G401.6 (cell line): ENCODE results near the gene B3GAT3.
"Not testable (repeated sequence)": the region's sequence is repeated elsewhere in the genome, so short reads cannot be mapped to it uniquely, and the experiment has no call there.

Source experiments
- FAIRE-seq: peaks from 2 replicates; lab custom pipeline; 2012; peaks lifted over from hg19 to GRCh38; lab: Jason Lieb, UNC

The B3GAT3 gene

DNA sequence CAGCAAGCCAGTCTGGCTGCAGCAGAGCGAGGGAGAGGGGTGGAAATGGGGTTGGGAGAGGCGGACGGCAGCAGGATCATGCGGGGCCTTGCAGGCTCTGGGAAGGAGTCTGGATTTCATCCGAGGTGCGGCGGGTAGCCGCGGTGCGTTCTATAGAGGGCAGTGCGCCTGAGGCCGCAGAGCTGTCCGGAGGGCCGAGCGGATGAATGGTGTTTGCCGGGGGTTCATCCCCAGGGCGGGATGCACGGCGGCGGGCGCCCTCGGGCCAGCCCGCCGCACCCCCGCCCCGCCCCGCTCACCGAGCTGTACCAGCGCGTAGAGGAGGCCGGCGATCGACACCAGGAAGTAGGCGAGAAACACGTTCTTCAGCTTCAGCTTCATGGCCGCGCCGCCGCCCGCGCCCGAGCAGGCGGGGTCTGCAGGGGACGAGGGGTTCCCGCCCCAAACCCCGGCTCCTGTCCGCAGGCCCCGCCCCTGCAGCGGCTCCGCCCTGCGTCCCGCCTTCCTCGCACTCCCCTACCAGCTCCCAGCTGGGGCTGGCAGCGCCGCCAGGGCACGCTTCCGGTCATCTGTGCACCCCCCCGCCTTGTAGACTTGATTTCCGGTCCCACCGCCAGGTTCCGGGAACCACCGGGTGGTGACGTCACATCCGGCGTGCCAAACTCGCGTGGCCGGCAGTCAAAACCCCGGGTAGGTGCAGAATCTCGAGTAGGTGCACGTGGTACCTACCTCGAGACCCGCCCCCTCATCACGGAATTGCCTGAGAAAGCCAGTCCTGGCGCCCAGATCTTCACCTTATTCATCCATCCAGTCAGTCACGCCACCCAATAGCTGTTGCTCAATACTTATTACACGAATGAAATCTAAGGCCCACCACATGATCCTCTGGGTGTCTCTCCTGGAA, at the start of gene B3GAT3:
Gene B3GAT3 (minus strand): TSS at position 420 of the 904 bp plus-strand sequence. CDS start 39 bp downstream, at position 381.
- peak; percentile 95 for FAIRE-seq

- FAIRE-seq: no peak
Observed at GRCh38 chr11:62671236-62671607, 49.4 kb upstream of the B3GAT3 start.

GRCh38 chr11:62669420-62670161, 47.8 kb upstream of the B3GAT3 start:
- FAIRE-seq: no peak

- FAIRE-seq: no peak
Observed at GRCh38 chr11:62667460-62667859, 45.7 kb upstream of the B3GAT3 start.

GRCh38 chr11:62666259-62666926, 44.6 kb upstream of the B3GAT3 start:
- no peak for FAIRE-seq

DNA sequence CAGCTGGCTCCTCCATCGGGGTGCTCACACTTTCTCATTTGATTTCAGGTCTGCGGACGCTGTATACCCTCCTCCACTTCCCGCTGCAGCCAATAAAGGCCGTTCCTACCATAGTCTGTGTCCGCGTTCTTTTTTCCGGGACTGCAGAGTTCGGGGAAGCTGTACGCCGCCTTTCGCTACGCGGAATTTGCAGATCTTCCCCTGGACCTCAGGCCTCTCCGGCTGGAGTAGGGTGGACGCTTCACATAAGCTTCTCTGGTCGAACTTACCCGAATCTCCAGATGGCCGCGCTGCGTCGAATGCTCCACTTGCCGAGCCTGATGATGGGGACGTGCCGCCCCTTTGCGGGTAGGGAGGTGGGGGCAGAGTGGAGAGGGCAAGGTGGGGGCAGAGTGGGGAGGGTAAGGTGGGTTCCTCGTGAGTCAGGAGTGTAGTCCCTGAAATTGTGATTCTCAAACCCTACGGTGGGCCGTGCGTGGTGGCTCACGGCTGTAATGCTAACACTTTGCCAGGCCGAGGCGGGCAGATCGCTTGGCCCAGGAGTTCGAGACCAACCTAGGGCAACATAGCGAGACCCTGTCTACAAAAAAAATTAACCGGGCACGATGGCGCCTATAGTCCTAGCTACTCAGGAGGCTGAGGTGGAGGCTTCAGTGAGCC, 43.9 kb upstream of the B3GAT3 start:
- no peak for FAIRE-seq

- FAIRE-seq: peak; percentile 82
Observed at GRCh38 chr11:62665075-62665598, 43.4 kb upstream of the B3GAT3 start, which contains the start of the genes C11orf98 and CSKMT. C11orf98 (minus strand) TSS chr11:62665210; CDS start chr11:62665169, 41 bp downstream. CSKMT (plus strand) TSS chr11:62665312; CDS start chr11:62665880, 568 bp downstream.

- no peak for FAIRE-seq
Observed at GRCh38 chr11:62664405-62665074, 42.8 kb upstream of the B3GAT3 start.

GRCh38 chr11:62656796-62657429, 35.1 kb upstream of the B3GAT3 start:
- no peak for FAIRE-seq

- FAIRE-seq: no peak
Observed at GRCh38 chr11:62654297-62654696, 32.5 kb upstream of the B3GAT3 start.

GRCh38 chr11:62652161-62653006, 30.6 kb upstream of the B3GAT3 start:
- FAIRE-seq: no peak

DNA sequence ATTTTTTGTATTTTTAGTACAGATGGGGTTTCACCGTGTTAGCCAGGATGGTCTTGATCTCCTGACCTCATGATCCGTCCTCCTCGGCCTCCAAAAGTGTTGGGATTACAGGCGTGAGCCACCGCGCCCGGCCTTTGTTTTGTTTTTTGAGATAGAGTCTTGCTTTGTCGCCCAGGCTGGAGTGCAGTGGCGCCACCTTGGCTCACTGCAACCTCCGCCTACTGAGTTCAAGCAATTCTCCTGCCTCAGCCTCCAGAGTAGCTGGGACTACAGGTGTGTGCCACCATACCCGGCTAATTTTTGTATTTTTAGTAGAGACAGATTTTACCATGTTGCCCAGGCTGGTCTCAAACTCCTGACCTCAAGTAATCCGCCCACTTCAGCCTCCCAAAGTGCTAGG, 28.5 kb upstream of the B3GAT3 start:
- FAIRE-seq: not testable (repeated sequence)

GRCh38 chr11:62649486-62649885, 27.7 kb upstream of the B3GAT3 start:
- FAIRE-seq: no peak

DNA sequence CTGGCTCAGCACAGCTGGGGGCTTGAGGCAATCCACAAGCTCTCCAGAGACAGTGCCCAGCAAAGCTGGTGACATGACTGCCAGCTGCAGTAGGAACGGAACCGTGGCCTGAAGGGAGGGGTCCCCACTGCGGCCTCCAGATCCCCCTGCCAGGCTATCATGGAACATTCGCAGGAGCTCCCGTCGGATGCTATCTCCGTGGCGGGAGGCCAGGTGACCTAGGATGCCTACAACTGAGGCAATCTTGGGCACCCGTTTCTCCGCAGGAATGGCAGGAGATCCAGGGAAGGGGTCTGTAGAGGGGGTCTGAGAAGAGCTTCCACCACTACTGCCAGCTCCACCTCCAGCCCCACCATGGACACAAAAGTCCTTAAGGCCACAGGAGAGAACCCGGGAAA, 27.2 kb upstream of the B3GAT3 start:
- FAIRE-seq: no peak

GRCh38 chr11:62648185-62648966, 26.6 kb upstream of the B3GAT3 start:
- no peak for FAIRE-seq

DNA sequence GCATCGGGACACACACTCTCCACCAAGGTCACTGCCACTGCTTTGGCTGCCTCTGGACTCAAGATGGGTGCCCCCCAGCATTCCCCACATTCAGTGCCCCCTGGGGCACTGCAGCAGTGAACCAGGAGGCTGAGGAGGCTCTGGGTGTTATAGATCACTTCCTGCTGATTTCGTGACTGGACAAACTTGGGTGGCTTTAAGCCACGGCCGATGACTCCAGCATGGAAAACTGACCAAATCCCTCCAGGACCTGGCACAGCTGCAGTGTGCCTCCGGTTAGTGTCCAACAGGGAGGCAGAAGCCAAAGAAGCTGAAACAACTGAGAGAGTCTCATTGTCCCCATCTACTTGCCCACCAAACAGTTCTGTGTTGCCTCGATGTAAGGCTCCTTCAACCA, 25.8 kb upstream of the B3GAT3 start:
- no peak for FAIRE-seq

GRCh38 chr11:62646825-62647608, 25.2 kb upstream of the B3GAT3 start:
- no peak for FAIRE-seq
